ENCODE results near the gene CCDC134. TPM values are rescaled to one million over a fixed set of nuclear protein-coding genes. Genes with fewer than 3 reads are reported as not detected.
A peak's percentile ranks its signal among the peaks of the same experiment; 100 is the strongest.

CCDC134 gene
- total RNA-seq, 4 donors from 2014 or later: 12.2 to 15.4 (median 13.1) TPM

DNA sequence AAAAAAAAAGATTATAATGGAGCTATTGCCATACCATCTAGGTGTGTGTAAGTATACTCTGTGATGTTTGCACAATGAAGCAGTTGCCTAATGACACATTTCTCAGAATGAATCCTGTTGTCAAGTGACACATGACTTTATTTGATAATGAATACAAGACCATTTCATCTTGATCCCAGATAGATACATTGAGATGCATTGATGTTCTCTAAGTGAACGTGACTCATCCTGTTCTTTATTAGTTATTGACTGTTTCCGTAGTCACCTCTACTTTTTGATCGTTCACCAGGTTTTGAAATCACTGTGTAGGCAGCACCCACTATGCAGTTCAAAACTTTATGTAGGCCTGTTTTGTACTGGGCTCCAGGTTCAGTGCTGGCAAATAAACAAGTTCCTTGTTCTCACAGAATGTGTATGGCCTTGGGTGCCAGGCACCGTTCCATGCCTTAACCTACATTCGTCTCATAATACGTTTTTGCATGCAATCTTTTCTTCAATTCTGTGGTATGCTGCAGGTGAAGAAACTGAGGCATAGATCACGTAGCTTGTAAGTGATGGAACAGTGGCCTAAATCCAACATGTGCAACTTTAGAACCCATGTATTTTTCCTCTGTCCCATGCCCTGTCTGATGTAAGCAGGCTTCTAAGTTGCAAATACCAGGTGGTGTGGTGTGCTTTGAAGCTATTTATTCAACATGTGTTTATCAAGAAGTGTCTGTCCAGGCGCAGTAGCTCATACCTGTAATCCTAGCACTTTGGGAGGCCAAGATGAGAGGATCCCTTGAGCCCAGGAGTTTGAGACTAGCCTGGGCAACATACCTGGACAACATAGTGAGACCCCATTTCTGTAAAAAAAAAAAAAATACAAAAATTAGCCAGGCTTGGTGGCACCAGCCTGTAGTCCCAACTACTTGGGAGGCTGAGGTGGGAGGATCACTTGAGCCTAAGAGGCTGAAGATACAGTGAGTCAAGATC is 42.8 kb downstream of the CCDC134 start:
- intact Hi-C loops (cut with DNase I; ENCODE audit: low total_unique reads): no loop called here
- no peak for DNase-seq (ENCODE audit: low spot score in 2 of 2)
- no peak overlapping the region for H3K4me3 ChIP-seq (ENCODE audit: low read depth, poor library complexity, severe bottlenecking)
- TF ChIP-seq POLR2A (IDR thresholded peaks at IDR 0.05) (no peak), CTCF (IDR thresholded peaks at IDR 0.05) (no peak)
- 61 to 66% methylated on average over 8 of the region's 8 CpGs for WGBS, 2 donors

GRCh38 chr22:41844036-41844435 is 43.6 kb downstream of the CCDC134 start:
- 36 to 70% methylated on average over 1 of the region's 1 CpG for WGBS, 2 donors
- TF ChIP-seq POLR2A (IDR thresholded peaks at IDR 0.05) (no peak), CTCF (IDR thresholded peaks at IDR 0.05) (no peak)
- no peak for DNase-seq (ENCODE audit: low spot score in 2 of 2)
- no peak overlapping the region for H3K4me3 ChIP-seq (ENCODE audit: low read depth, poor library complexity, severe bottlenecking)
- intact Hi-C loops (cut with DNase I; ENCODE audit: low total_unique reads): no loop called here

- WGBS, 2 donors: 43 to 56% methylated on average over 3 of the region's 3 CpGs
- DNase-seq (ENCODE audit: low spot score in 2 of 2): peak in 1 of 2 donors; percentile 52
- TF ChIP-seq POLR2A (IDR thresholded peaks at IDR 0.05): no peak
- TF ChIP-seq CTCF (IDR thresholded peaks at IDR 0.05): no peak
- intact Hi-C loops (cut with DNase I; ENCODE audit: low total_unique reads): no loop called here
- H3K4me3 ChIP-seq (ENCODE audit: low read depth, poor library complexity, severe bottlenecking): no peak overlapping the region
Observed at GRCh38 chr22:41844513-41844912, 44.0 kb downstream of the CCDC134 start.

GRCh38 chr22:41845380-41846267 is 45.1 kb downstream of the CCDC134 start:
- intact Hi-C loops (cut with DNase I; ENCODE audit: low total_unique reads): no loop called here
- TF ChIP-seq CTCF (IDR thresholded peaks at IDR 0.05) (no peak), POLR2A (IDR thresholded peaks at IDR 0.05) (no peak)
- DNase-seq (ENCODE audit: low spot score in 2 of 2): no peak
- no peak overlapping the region for H3K4me3 ChIP-seq (ENCODE audit: low read depth, poor library complexity, severe bottlenecking)
- WGBS, 2 donors: 70 to 77% methylated on average over 4 of the region's 4 CpGs

DNA sequence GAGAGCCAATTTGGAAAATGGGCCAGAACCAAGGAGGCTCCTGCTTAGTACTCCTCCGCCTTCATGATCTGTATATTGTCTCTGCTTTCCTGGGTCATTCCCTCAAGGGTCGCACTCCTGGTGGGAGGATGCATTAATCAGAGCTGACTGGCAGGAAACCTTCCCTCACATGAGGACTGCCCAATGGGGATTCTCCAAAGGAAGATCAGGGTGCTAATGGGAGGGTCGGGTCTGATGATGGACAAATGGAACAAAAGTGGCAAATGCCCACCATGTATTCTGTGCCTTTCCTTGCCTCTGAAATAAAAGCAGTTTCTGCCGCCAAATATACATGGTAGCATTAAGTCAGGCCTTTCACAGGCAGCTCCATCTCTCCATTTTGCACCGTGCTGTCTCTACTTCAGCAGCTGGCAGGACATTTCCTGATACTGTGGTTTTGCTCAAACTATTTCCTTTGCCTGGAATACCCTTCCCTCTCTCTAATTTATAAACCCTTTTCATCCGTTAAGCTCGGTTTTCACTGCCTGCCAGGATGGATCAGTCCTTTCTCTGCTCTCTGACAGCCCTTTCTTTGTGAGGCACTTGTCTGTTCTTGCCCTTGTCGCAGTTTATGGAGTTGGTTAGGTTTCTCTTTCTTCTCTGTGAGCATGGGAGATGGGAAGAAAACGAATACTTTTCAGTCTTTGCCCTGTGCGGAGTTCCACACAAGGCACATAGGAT is 45.9 kb downstream of the CCDC134 start:
- intact Hi-C loops (cut with DNase I; ENCODE audit: low total_unique reads): no loop called here
- no peak overlapping the region for H3K4me3 ChIP-seq (ENCODE audit: low read depth, poor library complexity, severe bottlenecking)
- no peak for TF ChIP-seq POLR2A (IDR thresholded peaks at IDR 0.05)
- no peak for TF ChIP-seq CTCF (IDR thresholded peaks at IDR 0.05)
- no peak for DNase-seq (ENCODE audit: low spot score in 2 of 2)
- WGBS, 2 donors: 54 to 64% methylated on average over 10 of the region's 10 CpGs

Data from lower leg skin (tissue), 4 donors.